Retinal pigment epithelial cell (primary cell): Measurements from ENCODE around the gene ISG20.

Experiments used
- DNase-seq: peaks from one replicate; pipeline ENCODE4 v3.0.0-alpha.2; 2010; ENCODE audit warnings: low read depth
- H3K4me3 ChIP-seq: 2 replicates; pipeline ENCODE4 v1.5.1; 2011; ENCODE audit warnings: mild to moderate bottlenecking, low read length, control low read depth, moderate library complexity
- CTCF ChIP-seq: conservative IDR thresholded peaks from 2 replicates; pipeline ENCODE4 v1.5.1; 2011; ENCODE audit warnings: low read depth, low read length, control low read depth, inconsistent platforms

Gene ISG20

GRCh38 chr15:88702983-88703382, 64.2 kb downstream of the ISG20 start:
- no peak for DNase-seq
- no peak overlapping the region for H3K4me3 ChIP-seq
- no peak for TF ChIP-seq CTCF

- no peak for TF ChIP-seq CTCF
- H3K4me3 ChIP-seq: no peak overlapping the region
- DNase-seq: no peak
Observed at GRCh38 chr15:88703533-88703932, 64.7 kb downstream of the ISG20 start.

GRCh38 chr15:88704791-88705768, 66.3 kb downstream of the ISG20 start:
- peak; percentile 3 for DNase-seq
- TF ChIP-seq CTCF: no peak
- peak overlapping the region; percentile 42 for H3K4me3 ChIP-seq

- DNase-seq: no peak
- TF ChIP-seq CTCF: no peak
- H3K4me3 ChIP-seq: peak overlapping the region; percentile 20
Observed at GRCh38 chr15:88705769-88706165, 67.0 kb downstream of the ISG20 start.
